HEK293T (cell line): ENCODE results near the gene ELOVL7.

Source experiments
- CTCF ChIA-PET: fragments of 350-600 bp; formaldehyde crosslinking; extraction: SDS; loops from one replicate; lab custom pipeline; 2021; ENCODE audit warnings: antibody characterized with exemption, inconsistent platforms; lab: Yijun Ruan, JAX
- POLR2A ChIA-PET: fragments of 350-600 bp; formaldehyde crosslinking; extraction: SDS; loops from one replicate; lab custom pipeline; 2020; ENCODE audit warnings: antibody characterized with exemption, inconsistent platforms; lab: Yijun Ruan, JAX
- DNase-seq: peaks from one replicate; pipeline ENCODE4 v3.0.0; 2012; ENCODE audit warnings: mixed read lengths; ENCODE audit errors: extremely low spot score
- ARNT ChIP-seq: fragments of 450-650 bp; IDR thresholded peaks from 2 replicates; pipeline ENCODE4 v1.6.1; 2017; ENCODE audit warnings: mild to moderate bottlenecking
- BHLHE40 ChIP-seq: fragments of 450-650 bp; IDR thresholded peaks from 2 replicates; pipeline ENCODE4 v1.6.1; 2016; ENCODE audit warnings: mild to moderate bottlenecking, moderate library complexity, borderline replicate concordance
- CTBP1 ChIP-seq: fragments of 450-650 bp; IDR thresholded peaks from 2 replicates; pipeline ENCODE4 v1.6.1; 2016; ENCODE audit warnings: borderline replicate concordance
- ELF4 ChIP-seq: fragments of 450-650 bp; IDR thresholded peaks from 2 replicates; pipeline ENCODE4 v1.6.1; 2017; ENCODE audit warnings: antibody characterized with exemption
- FOXA1 ChIP-seq: fragments of 450-650 bp; IDR thresholded peaks from 2 replicates; pipeline ENCODE4 v1.6.1; 2016; ENCODE audit warnings: mild to moderate bottlenecking
- FOXK2 ChIP-seq: fragments of 450-650 bp; IDR thresholded peaks from 2 replicates; pipeline ENCODE4 v1.6.1; 2016; ENCODE audit warnings: mild to moderate bottlenecking
- FOXM1 ChIP-seq: fragments of 450-650 bp; IDR thresholded peaks from 2 replicates; pipeline ENCODE4 v1.6.1; 2017; ENCODE audit warnings: mild to moderate bottlenecking, borderline replicate concordance
- HDGF ChIP-seq: fragments of 450-650 bp; IDR thresholded peaks from 2 replicates; pipeline ENCODE4 v1.6.1; 2017; ENCODE audit warnings: antibody characterized with exemption, borderline replicate concordance
- L3MBTL2 ChIP-seq: fragments of 450-650 bp; conservative IDR thresholded peaks from 2 replicates; pipeline ENCODE4 v1.6.1; 2016; ENCODE audit warnings: mild to moderate bottlenecking
- LEF1 ChIP-seq: fragments of 450-650 bp; IDR thresholded peaks from 2 replicates; pipeline ENCODE4 v1.6.1; 2017; ENCODE audit warnings: mild to moderate bottlenecking, borderline replicate concordance
- NFRKB ChIP-seq: fragments of 450-650 bp; IDR thresholded peaks from 2 replicates; pipeline ENCODE4 v1.6.1; 2016; ENCODE audit warnings: mild to moderate bottlenecking, moderate library complexity
- PKNOX1 ChIP-seq: fragments of 450-650 bp; IDR thresholded peaks from 2 replicates; pipeline ENCODE4 v1.6.1; 2016
- SP1 ChIP-seq: fragments of 450-650 bp; IDR thresholded peaks from 2 replicates; pipeline ENCODE4 v1.6.1; 2017
- SUZ12 ChIP-seq: fragments of 450-650 bp; IDR thresholded peaks from 2 replicates; pipeline ENCODE4 v1.6.1; 2016; ENCODE audit warnings: mild to moderate bottlenecking
- TARDBP ChIP-seq: fragments of 450-650 bp; IDR thresholded peaks from 2 replicates; pipeline ENCODE4 v1.6.1; 2016
- ZNF384 ChIP-seq: fragments of 450-650 bp; IDR thresholded peaks from 2 replicates; pipeline ENCODE4 v1.6.1; 2016

Gene ELOVL7

GRCh38 chr5:60705144-60705543 is 138.9 kb downstream of the ELOVL7 start:
- POLR2A ChIA-PET: no interaction called here
- CTCF ChIA-PET: no interaction called here
- DNase-seq: no peak
- no peak for TF ChIP-seq FOXK2

GRCh38 chr5:60703944-60704343 is 140.1 kb downstream of the ELOVL7 start:
- no peak for DNase-seq
- TF ChIP-seq SP1 (no peak), PKNOX1 (no peak), LEF1 (no peak), FOXM1 (no peak), L3MBTL2 (no peak), ELF4 (no peak), NFRKB (no peak), ZNF384 (no peak), CTBP1 (no peak), FOXK2 (no peak), ARNT (no peak), FOXA1 (no peak), HDGF (no peak), BHLHE40 (no peak), TARDBP (no peak), SUZ12 (no peak)
- POLR2A ChIA-PET: no interaction called here
- CTCF ChIA-PET: no interaction called here
